Lung (tissue), 12 donors: Measurements from ENCODE around the gene SLAIN1. TPM values are rescaled to one million over a fixed set of nuclear protein-coding genes. Genes with fewer than 3 reads are reported as not detected.

Experiments
- ATAC-seq: fragments of 200-7000 bp; cut with Tn5 transposase; one replicate; pipeline ENCODE4 v1.9.1; 2020; ENCODE audit warnings: moderate number of reproducible peaks; ENCODE audit not compliant: insufficient read depth, low FRiP score
- DNase-seq, 3 donors: peaks; one replicate each; pipeline ENCODE4 v3.0.0-alpha.2; 2013 to 2017
- H3K27ac ChIP-seq, 2 donors: one replicate each; pipeline ENCODE4 v1.5.1; 2013; ENCODE audit warnings: mild to moderate bottlenecking in 2 of 2, moderate library complexity in 2 of 2, control low read depth in 1 of 2, inconsistent platforms in 1 of 2, low read depth in 1 of 2, low read length in 1 of 2
- H3K27me3 ChIP-seq, 3 donors: one replicate each; pipeline ENCODE4 v1.5.1; 2013; ENCODE audit warnings: low read length in 2 of 3; ENCODE audit not compliant: control insufficient read depth in 3 of 3, insufficient read depth in 3 of 3
- H3K36me3 ChIP-seq, 4 donors: one replicate each; pipeline ENCODE4 v1.5.1; 2013; ENCODE audit warnings: low read length in 4 of 4, mild to moderate bottlenecking in 1 of 4, moderate library complexity in 1 of 4; ENCODE audit not compliant: control insufficient read depth in 4 of 4, insufficient read depth in 4 of 4
- H3K4me1 ChIP-seq, 5 donors: one replicate each; pipeline ENCODE4 v1.5.1; 2013; ENCODE audit warnings: low read length in 5 of 5, mild to moderate bottlenecking in 2 of 5, moderate library complexity in 1 of 5; ENCODE audit not compliant: control insufficient read depth in 5 of 5, insufficient read depth in 5 of 5
- H3K4me3 ChIP-seq: one replicate; pipeline ENCODE4 v1.5.1; 2013; ENCODE audit warnings: mild to moderate bottlenecking, control low read depth, moderate library complexity
- H3K9ac ChIP-seq, 2 donors: one replicate each; pipeline ENCODE4 v1.5.1; 2013; ENCODE audit warnings: low read length in 2 of 2, control low read depth in 1 of 2; ENCODE audit not compliant: insufficient read depth in 1 of 2
- H3K9me3 ChIP-seq, 4 donors: one replicate each; pipeline ENCODE4 v1.5.1; 2013; ENCODE audit warnings: low read length in 3 of 4, mild to moderate bottlenecking in 1 of 4, moderate library complexity in 1 of 4; ENCODE audit not compliant: control insufficient read depth in 4 of 4, insufficient read depth in 3 of 4
- CTCF ChIP-seq: IDR thresholded peaks from 2 replicates; pipeline ENCODE4 v1.5.1; 2012; ENCODE audit warnings: mild to moderate bottlenecking; ENCODE audit errors: control extremely low read depth, extremely low read depth
- WGBS, 2 donors: extraction: QIAGEN DNeasy Blood & Tissue Kit; methylation state at CpG; one replicate each; pipeline ENCODE4 v1.1.7; 2013; 5-methylcytosine and 5-hydroxymethylcytosine counted together
- polyA plus RNA-seq, 2 donors: library from polyadenylated mRNA; stranded (reverse); fragments of 200-250 nt; gene quantifications; one replicate each; pipeline ENCODE4 v1.2.1, GENCODE V29; 2013
- total RNA-seq, 2 donors: library from RNA; depleted of rRNA in 1 of 2; stranded (reverse); fragments of >200 nt in 1 of 2; gene quantifications; one replicate each; pipeline ENCODE4 v1.2.1, GENCODE V29; 2014 to 2021
- donor health status: control.
- donor health status: control.
- donor health status: Bipolar disorder and iron deficiency.
- donor health status: healthy.
- donor health status: DM: yes; HTN: yes; CAD: no.

The SLAIN1 gene
- total and polyA plus RNA-seq, 4 donors, result 7.6 to 44.7 (median 12.4) TPM

- Histone ChIP-seq H3K9ac (peak overlapping the region in 1 of 2 donors; percentile 14), H3K4me1 (peaks cover 0 to 5% (median 0%) of the 10 kb centered on the region in 5 donors), H3K9me3 (no peaks in the 10 kb centered on the region), H3K4me3 (peak overlapping the region; percentile 58), H3K36me3 (no peaks in the 10 kb centered on the region), H3K27ac (peak overlapping the region in 1 of 2 donors; percentile 88), H3K27me3 (peaks cover 0 to 35% (median 18%) of the 10 kb centered on the region in 3 donors)
- no peak for TF ChIP-seq CTCF
- 41 to 45% methylated on average over 3 of the region's 3 CpGs for WGBS, 2 donors
- ATAC-seq (no peak), DNase-seq (no peak)
These were observed 639 bp upstream of the SLAIN1 start for GRCh38 chr13:77696879-77697216.

- no peak for TF ChIP-seq CTCF
- H3K4me1 ChIP-seq, result peaks cover 0 to 5% (median 0%) of the 10 kb centered on the region in 5 donors
- H3K27ac ChIP-seq, result peak overlapping the region in 1 of 2 donors; percentile 39
- WGBS, 2 donors, result 1% methylated on average over 41 to 75 of the region's 75 CpGs
- no peaks in the 10 kb centered on the region for H3K9me3 ChIP-seq
- peaks cover 0 to 39% (median 16%) of the 10 kb centered on the region in 3 donors for H3K27me3 ChIP-seq
- H3K9ac ChIP-seq, result peak overlapping the region; percentile 67 to 83
- H3K4me3 ChIP-seq, result peak overlapping the region; percentile 98
- no peak for ATAC-seq
- DNase-seq, result peak; percentile 28 to 52 (median 51)
- no peaks in the 10 kb centered on the region for H3K36me3 ChIP-seq
These were observed 943 bp downstream of the SLAIN1 start for GRCh38 chr13:77698201-77699058.

GRCh38 chr13:77699059-77699680 lies 1.7 kb downstream of the SLAIN1 start:
- Histone ChIP-seq H3K9ac (peak overlapping the region; percentile 67 to 83), H3K4me1 (peaks cover 0 to 5% (median 0%) of the 10 kb centered on the region in 5 donors), H3K4me3 (peak overlapping the region; percentile 56), H3K27me3 (peaks cover 0 to 39% (median 16%) of the 10 kb centered on the region in 3 donors), H3K27ac (no peak overlapping the region), H3K36me3 (no peaks in the 10 kb centered on the region), H3K9me3 (no peaks in the 10 kb centered on the region)
- ATAC-seq (no peak), DNase-seq (no peak)
- WGBS, 2 donors, result 0% methylated on average over 4 of the region's 4 CpGs
- TF ChIP-seq CTCF, result no peak
